ENCODE measurements around the gene USP9X. TPM values are rescaled to one million over a fixed set of nuclear protein-coding genes. Genes with fewer than 3 reads are reported as not detected.
"Not testable (repeated sequence)": the region's sequence is repeated elsewhere in the genome, so short reads cannot be mapped to it uniquely, and the experiment has no call there.

The USP9X gene
- total RNA-seq, 3 donors from 2014 or later = 99.0 to 124 (median 112) TPM

GRCh38 chrX:41150043-41150442 lies 64.8 kb downstream of the USP9X start:
- Histone ChIP-seq H3K4me3 (no peak overlapping the region), H3K27me3 (no peaks in the 10 kb centered on the region), H3K9me3 (no peaks in the 10 kb centered on the region), H3K4me1 (no peaks in the 10 kb centered on the region), H3K36me3 (no peaks in the 10 kb centered on the region), H3K27ac (no peak overlapping the region)
- intact Hi-C loops (cut with DNase I; ENCODE audit: low total_unique reads) = no loop called here
- no peak for DNase-seq (ENCODE audit: low spot score in 2 of 2)
- TF ChIP-seq POLR2A (IDR thresholded peaks at IDR 0.05) (no peak), POLR2AphosphoS5 (IDR thresholded peaks at IDR 0.05) (no peak), CTCF (IDR thresholded peaks at IDR 0.05) (no peak)

GRCh38 chrX:41151726-41152125 lies 66.5 kb downstream of the USP9X start:
- H3K27me3 ChIP-seq; H3K9me3 ChIP-seq; H3K4me3 ChIP-seq; DNase-seq (ENCODE audit: low spot score in 2 of 2); intact Hi-C loops (cut with DNase I; ENCODE audit: low total_unique reads); H3K27ac ChIP-seq; H3K4me1 ChIP-seq; H3K36me3 ChIP-seq: not testable (repeated sequence)

GRCh38 chrX:41152221-41152620 lies 67.0 kb downstream of the USP9X start:
- Histone ChIP-seq H3K4me3 (no peak overlapping the region), H3K27me3 (no peaks in the 10 kb centered on the region), H3K9me3 (no peaks in the 10 kb centered on the region), H3K27ac (no peak overlapping the region), H3K36me3 (no peaks in the 10 kb centered on the region), H3K4me1 (no peaks in the 10 kb centered on the region)
- TF ChIP-seq CTCF (IDR thresholded peaks at IDR 0.05) = no peak
- no peak for TF ChIP-seq POLR2AphosphoS5 (IDR thresholded peaks at IDR 0.05)
- no peak for TF ChIP-seq POLR2A (IDR thresholded peaks at IDR 0.05)
- DNase-seq (ENCODE audit: low spot score in 2 of 2) = no peak
- intact Hi-C loops (cut with DNase I; ENCODE audit: low total_unique reads) = no loop called here

GRCh38 chrX:41153448-41153847 lies 68.2 kb downstream of the USP9X start:
- Histone ChIP-seq H3K27me3 (no peaks in the 10 kb centered on the region), H3K27ac (no peak overlapping the region), H3K4me3 (no peak overlapping the region), H3K4me1 (no peaks in the 10 kb centered on the region), H3K36me3 (no peaks in the 10 kb centered on the region), H3K9me3 (no peaks in the 10 kb centered on the region)
- intact Hi-C loops (cut with DNase I; ENCODE audit: low total_unique reads) = no loop called here
- TF ChIP-seq POLR2A (IDR thresholded peaks at IDR 0.05) = no peak
- no peak for TF ChIP-seq CTCF (IDR thresholded peaks at IDR 0.05)
- no peak for TF ChIP-seq POLR2AphosphoS5 (IDR thresholded peaks at IDR 0.05)
- DNase-seq (ENCODE audit: low spot score in 2 of 2) = no peak

- Histone ChIP-seq H3K4me1 (no peaks in the 10 kb centered on the region), H3K27me3 (no peaks in the 10 kb centered on the region), H3K36me3 (no peaks in the 10 kb centered on the region), H3K9me3 (no peaks in the 10 kb centered on the region), H3K27ac (no peak overlapping the region), H3K4me3 (no peak overlapping the region)
- no peak for TF ChIP-seq CTCF (IDR thresholded peaks at IDR 0.05)
- no peak for TF ChIP-seq POLR2AphosphoS5 (IDR thresholded peaks at IDR 0.05)
- TF ChIP-seq POLR2A (IDR thresholded peaks at IDR 0.05) = no peak
- intact Hi-C loops (cut with DNase I; ENCODE audit: low total_unique reads) = no loop called here
- DNase-seq (ENCODE audit: low spot score in 2 of 2) = no peak
Measured at GRCh38 chrX:41153957-41154356, 68.7 kb downstream of the USP9X start.

- no peak overlapping the region for H3K4me3 ChIP-seq
Measured at GRCh38 chrX:41164449-41164848, 79.2 kb downstream of the USP9X start.

More at GRCh38 chrX:41164449-41164848, 79.2 kb downstream of the USP9X start:
- H3K27me3 ChIP-seq = no peaks in the 10 kb centered on the region
- no peak for TF ChIP-seq POLR2A (IDR thresholded peaks at IDR 0.05)
- no peak for TF ChIP-seq POLR2AphosphoS5 (IDR thresholded peaks at IDR 0.05)
- TF ChIP-seq CTCF (IDR thresholded peaks at IDR 0.05) = no peak
- intact Hi-C loops (cut with DNase I; ENCODE audit: low total_unique reads) = no loop called here
- H3K4me1 ChIP-seq = no peaks in the 10 kb centered on the region
- H3K36me3 ChIP-seq = no peaks in the 10 kb centered on the region
- no peak overlapping the region for H3K27ac ChIP-seq
- H3K9me3 ChIP-seq = no peaks in the 10 kb centered on the region
- DNase-seq (ENCODE audit: low spot score in 2 of 2) = no peak

All from breast epithelium (tissue), 4 donors.